DND-41 (cell line): ENCODE results near the gene MYLK.

Experiments
- EZH2 ChIP-seq: IDR thresholded peaks from 3 replicates; pipeline ENCODE4 v1.6.1; 2012; ENCODE audit warnings: borderline replicate concordance, low read depth, mild to moderate bottlenecking, moderate library complexity, low read length, inconsistent platforms; ENCODE audit not compliant: severe bottlenecking
- TF ChIP-seq, protein P1 (sequence below): IDR thresholded peaks from 2 replicates; pipeline ENCODE4 v1.5.1; 2012; ENCODE audit warnings: borderline replicate concordance, low read length, moderate library complexity, mild to moderate bottlenecking; ENCODE audit not compliant: poor library complexity, severe bottlenecking; ENCODE audit errors: extremely low read depth

DNA sequence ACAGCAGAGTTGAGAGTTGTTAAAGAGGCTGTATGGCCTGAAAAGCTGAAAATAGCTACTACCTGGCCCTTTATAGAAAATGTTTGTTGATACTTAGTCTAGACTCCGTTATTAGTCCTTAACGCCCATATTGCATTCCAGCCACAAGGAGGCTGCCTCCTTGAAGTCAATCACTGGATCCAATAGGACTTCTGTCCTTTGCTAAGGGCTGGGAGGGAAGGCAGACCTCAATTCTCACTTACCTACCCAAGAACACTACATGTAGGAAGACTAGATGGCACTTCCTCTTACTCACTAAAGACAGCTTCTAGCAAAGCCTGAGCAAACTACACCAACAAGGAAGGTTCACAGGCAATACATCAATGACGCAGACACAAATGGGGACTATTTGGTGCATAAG lies 159.8 kb downstream of the MYLK start:
- TF ChIP-seq, protein P1, sequence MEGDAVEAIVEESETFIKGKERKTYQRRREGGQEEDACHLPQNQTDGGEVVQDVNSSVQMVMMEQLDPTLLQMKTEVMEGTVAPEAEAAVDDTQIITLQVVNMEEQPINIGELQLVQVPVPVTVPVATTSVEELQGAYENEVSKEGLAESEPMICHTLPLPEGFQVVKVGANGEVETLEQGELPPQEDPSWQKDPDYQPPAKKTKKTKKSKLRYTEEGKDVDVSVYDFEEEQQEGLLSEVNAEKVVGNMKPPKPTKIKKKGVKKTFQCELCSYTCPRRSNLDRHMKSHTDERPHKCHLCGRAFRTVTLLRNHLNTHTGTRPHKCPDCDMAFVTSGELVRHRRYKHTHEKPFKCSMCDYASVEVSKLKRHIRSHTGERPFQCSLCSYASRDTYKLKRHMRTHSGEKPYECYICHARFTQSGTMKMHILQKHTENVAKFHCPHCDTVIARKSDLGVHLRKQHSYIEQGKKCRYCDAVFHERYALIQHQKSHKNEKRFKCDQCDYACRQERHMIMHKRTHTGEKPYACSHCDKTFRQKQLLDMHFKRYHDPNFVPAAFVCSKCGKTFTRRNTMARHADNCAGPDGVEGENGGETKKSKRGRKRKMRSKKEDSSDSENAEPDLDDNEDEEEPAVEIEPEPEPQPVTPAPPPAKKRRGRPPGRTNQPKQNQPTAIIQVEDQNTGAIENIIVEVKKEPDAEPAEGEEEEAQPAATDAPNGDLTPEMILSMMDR: no peak
- no peak for TF ChIP-seq EZH2
